Measurements from ENCODE around the gene SH2B2. TPM values are rescaled to one million over a fixed set of nuclear protein-coding genes. Genes with fewer than 3 reads are reported as not detected.

SH2B2 gene
- total RNA-seq, 2 donors from 2014 or later: 3.1 to 5.0 TPM

DNA sequence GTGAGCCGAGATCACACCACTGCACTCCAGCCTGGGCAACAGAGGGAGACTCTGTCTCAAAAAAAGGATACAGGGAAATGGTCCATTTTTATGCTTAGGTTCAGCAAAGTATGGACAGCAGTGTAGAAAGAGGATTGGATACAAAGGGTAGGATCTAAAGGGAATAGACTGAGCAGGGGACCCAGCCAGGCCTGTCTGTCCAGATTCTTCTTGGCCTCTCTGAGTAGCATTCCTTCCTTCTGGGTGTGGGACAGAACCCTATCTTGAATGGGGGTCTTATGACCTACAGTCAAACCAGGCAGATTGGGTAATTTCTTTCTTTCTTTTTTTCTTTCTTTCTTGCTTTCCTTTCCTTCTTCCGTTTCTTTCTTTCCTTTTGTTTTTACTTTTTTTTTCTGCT lies 25.6 kb downstream of the SH2B2 start:
- no peak for DNase-seq
- no peak overlapping the region for H3K9ac ChIP-seq (ENCODE audit: low read depth in 2 of 2, low read length in 2 of 2)
- H3K27me3 ChIP-seq: no peaks in the 10 kb centered on the region
- no peak overlapping the region for H3K4me3 ChIP-seq
- H3K9me3 ChIP-seq: no peaks in the 10 kb centered on the region
- TF ChIP-seq, protein P1, sequence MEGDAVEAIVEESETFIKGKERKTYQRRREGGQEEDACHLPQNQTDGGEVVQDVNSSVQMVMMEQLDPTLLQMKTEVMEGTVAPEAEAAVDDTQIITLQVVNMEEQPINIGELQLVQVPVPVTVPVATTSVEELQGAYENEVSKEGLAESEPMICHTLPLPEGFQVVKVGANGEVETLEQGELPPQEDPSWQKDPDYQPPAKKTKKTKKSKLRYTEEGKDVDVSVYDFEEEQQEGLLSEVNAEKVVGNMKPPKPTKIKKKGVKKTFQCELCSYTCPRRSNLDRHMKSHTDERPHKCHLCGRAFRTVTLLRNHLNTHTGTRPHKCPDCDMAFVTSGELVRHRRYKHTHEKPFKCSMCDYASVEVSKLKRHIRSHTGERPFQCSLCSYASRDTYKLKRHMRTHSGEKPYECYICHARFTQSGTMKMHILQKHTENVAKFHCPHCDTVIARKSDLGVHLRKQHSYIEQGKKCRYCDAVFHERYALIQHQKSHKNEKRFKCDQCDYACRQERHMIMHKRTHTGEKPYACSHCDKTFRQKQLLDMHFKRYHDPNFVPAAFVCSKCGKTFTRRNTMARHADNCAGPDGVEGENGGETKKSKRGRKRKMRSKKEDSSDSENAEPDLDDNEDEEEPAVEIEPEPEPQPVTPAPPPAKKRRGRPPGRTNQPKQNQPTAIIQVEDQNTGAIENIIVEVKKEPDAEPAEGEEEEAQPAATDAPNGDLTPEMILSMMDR (IDR thresholded peaks at IDR 0.05): no peak
- no peaks in the 10 kb centered on the region for H3K36me3 ChIP-seq
- H3K27ac ChIP-seq: no peak overlapping the region
- H3K4me1 ChIP-seq: peaks cover 2% of the 10 kb centered on the region
- intact Hi-C loops (cut with DNase I): no loop called here

DNA sequence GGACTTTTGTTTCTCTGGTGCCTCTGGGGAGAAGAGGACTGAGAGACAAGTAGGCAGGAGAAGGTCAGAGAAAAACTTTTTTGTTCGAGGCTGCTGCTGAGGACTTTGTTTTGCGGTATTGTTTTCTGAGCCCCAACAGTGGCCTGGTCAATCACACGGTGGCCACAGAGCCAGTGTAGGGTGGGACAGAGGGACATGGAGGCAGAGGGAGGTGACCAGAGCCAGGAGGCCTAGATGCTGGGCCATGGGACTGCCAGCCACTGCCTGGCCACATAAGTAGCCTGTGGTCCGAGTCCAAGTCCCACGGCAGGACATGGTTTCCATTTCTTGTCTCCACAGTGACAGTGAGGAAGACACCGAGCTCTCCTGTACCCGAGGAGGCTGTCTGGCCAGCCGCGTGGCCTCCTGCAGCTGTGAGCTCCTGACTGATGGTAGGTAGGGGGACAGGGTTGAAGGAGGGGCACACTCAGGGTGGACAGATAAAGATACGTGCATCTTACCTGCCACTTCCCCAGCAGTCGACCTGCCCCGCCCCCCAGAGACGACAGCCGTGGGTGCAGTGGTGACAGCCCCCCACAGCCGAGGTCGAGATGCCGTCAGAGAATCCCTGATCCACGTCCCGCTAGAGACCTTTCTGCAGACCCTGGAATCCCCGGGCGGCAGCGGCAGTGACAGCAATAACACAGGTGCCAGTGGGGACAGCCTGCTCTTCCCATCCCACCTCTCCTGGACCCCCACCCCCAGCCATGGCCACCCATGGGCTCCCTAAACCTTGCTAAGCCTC lies 27.5 kb downstream of the SH2B2 start:
- DNase-seq: no peak
- no peak overlapping the region for H3K27ac ChIP-seq

DNA sequence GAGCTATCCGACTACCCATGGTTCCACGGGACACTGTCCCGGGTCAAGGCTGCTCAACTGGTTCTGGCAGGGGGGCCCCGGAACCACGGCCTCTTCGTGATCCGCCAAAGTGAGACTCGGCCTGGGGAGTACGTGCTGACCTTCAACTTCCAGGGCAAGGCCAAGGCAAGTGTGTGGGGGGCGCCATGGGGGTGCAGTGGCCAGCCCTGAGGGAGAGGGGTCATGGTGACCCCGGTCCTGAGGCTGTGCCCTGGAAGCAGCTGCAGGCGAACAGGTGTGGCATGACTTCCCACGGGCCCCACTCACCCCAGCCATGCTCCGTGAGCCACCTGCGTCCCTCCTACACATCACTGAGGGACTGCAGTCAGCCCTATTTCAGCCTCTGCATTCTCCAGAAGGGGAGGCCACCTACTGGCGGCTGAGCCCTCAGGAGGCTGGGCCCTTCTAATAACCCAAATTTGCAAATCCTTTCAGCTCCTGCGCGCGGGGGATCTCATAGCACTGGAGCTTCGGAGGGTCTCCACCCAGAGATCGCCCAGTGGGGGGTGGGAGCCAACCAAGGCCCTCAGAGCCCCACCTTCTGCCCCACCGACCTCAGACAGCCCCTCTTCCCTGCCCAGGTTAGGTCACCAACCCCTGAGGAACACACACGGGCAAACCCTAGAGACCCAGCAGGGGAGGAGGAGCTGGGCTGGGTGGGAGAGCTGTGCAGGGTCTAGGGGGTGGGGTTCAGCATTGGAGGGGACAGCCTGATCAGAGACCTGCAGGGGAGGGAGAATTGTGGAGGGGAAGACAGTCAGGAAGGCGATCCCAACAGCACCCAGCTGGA lies 30.8 kb downstream of the SH2B2 start:
- no peaks in the 10 kb centered on the region for H3K4me1 ChIP-seq
- no peak overlapping the region for H3K4me3 ChIP-seq
- intact Hi-C loops (cut with DNase I): no loop called here
- H3K27ac ChIP-seq: no peak overlapping the region
- no peaks in the 10 kb centered on the region for H3K36me3 ChIP-seq
- no peak for DNase-seq
- H3K27me3 ChIP-seq: no peaks in the 10 kb centered on the region
- no peak overlapping the region for H3K9ac ChIP-seq (ENCODE audit: low read depth in 2 of 2, low read length in 2 of 2)
- no peaks in the 10 kb centered on the region for H3K9me3 ChIP-seq
- TF ChIP-seq, protein P1 (IDR thresholded peaks at IDR 0.05): no peak

More for the DNA sequence above, 27.5 kb downstream of the SH2B2 start:
- H3K9me3 ChIP-seq: no peaks in the 10 kb centered on the region
- TF ChIP-seq, protein P1 (IDR thresholded peaks at IDR 0.05): no peak
- intact Hi-C loops (cut with DNase I): no loop called here
- H3K4me3 ChIP-seq: no peak overlapping the region
- no peaks in the 10 kb centered on the region for H3K36me3 ChIP-seq
- no peaks in the 10 kb centered on the region for H3K27me3 ChIP-seq
- no peak overlapping the region for H3K9ac ChIP-seq (ENCODE audit: low read depth in 2 of 2, low read length in 2 of 2)
- H3K4me1 ChIP-seq: no peaks in the 10 kb centered on the region

DNA sequence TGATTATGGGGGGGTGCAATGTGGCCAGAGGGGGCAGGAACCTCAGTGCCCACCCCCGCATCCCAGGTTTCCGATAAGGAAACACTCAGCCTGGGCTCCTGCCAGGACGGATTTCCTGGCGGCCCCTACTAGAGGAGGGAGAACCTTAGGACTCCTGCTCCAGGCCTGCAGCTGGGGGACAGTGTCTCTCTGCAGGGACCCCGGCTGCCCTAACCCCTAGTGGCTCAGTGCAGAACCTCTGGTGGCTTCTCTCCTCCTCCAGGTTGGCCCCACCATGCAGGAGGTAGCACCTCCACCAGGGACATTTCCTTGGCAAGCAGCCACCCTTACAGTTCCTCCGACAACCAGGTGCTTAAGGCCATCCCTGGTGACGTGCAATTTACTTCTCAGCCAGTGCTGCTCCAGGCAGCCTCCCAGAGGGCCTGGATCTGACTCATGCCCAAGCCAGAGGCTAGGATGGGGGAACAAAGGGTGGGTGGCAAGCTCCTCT lies 31.9 kb downstream of the SH2B2 start:
- H3K27ac ChIP-seq: no peak overlapping the region
- no peak for DNase-seq
- H3K4me3 ChIP-seq: no peak overlapping the region
- TF ChIP-seq, protein P1 (IDR thresholded peaks at IDR 0.05): no peak
- H3K27me3 ChIP-seq: no peaks in the 10 kb centered on the region
- no peaks in the 10 kb centered on the region for H3K9me3 ChIP-seq
- intact Hi-C loops (cut with DNase I): no loop called here
- no peaks in the 10 kb centered on the region for H3K4me1 ChIP-seq
- no peak overlapping the region for H3K9ac ChIP-seq (ENCODE audit: low read depth in 2 of 2, low read length in 2 of 2)
- H3K36me3 ChIP-seq: no peaks in the 10 kb centered on the region

DNA sequence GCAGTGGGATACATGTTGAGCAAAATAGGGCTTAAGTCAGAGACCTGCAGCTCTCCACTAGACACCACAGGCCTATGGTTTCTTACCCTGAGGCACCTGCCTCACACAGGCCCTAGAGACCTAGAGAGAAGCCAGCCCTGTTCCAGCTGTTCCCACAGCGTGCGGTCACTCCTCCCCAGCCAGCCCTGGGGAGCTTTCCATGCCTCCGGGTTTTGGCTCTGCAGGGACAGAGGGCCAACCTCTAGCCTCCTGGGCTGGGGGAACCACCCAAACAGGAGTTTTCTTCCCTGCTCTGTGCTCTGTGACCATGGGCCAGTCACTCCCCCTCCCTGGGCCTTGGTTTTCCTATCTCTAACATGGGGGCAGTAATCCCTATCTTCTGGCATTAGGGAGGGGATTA lies 33.0 kb downstream of the SH2B2 start:
- DNase-seq: no peak
- TF ChIP-seq, protein P1 (IDR thresholded peaks at IDR 0.05): no peak
- no peaks in the 10 kb centered on the region for H3K36me3 ChIP-seq
- no peak overlapping the region for H3K4me3 ChIP-seq
- H3K9ac ChIP-seq (ENCODE audit: low read depth in 2 of 2, low read length in 2 of 2): no peak overlapping the region
- H3K27ac ChIP-seq: no peak overlapping the region
- intact Hi-C loops (cut with DNase I): no loop called here
- no peaks in the 10 kb centered on the region for H3K9me3 ChIP-seq
- H3K27me3 ChIP-seq: no peaks in the 10 kb centered on the region
- no peaks in the 10 kb centered on the region for H3K4me1 ChIP-seq
